Uterus (tissue), 4 donors: ENCODE measurements around the gene KRTAP21-3. TPM values are rescaled to one million over a fixed set of nuclear protein-coding genes. Genes with fewer than 3 reads are reported as not detected.

Source experiments
- DNase-seq, 2 donors: peaks; one replicate each; pipeline ENCODE4 v3.0.0-alpha.2; 2019 to 2020
- H3K27ac ChIP-seq, 2 donors: fragments of 200-600 bp; sonication (generic); 1 replicate in 1 of 2; 2 replicates in 1 of 2; pipeline ENCODE4 v1.5.1; 2016 to 2018
- H3K27me3 ChIP-seq, 2 donors: fragments of 200-600 bp; sonication (generic); one replicate each; pipeline ENCODE4 v1.5.1; 2018 to 2019; ENCODE audit warnings: control low read depth in 1 of 2
- H3K36me3 ChIP-seq, 2 donors: fragments of 200-600 bp; sonication (generic); one replicate each; pipeline ENCODE4 v1.5.1; 2019; ENCODE audit warnings: control low read depth in 1 of 2
- H3K4me1 ChIP-seq, 2 donors: fragments of 200-600 bp; sonication (generic); one replicate each; pipeline ENCODE4 v1.5.1; 2018 to 2019; ENCODE audit warnings: control low read depth in 1 of 2
- H3K4me3 ChIP-seq, 2 donors: fragments of 200-600 bp; sonication (generic); 1 replicate in 1 of 2; 2 replicates in 1 of 2; pipeline ENCODE4 v1.5.1; 2018 to 2019; ENCODE audit warnings: mild to moderate bottlenecking in 1 of 2
- H3K9me3 ChIP-seq, 2 donors: fragments of 200-600 bp; sonication (generic); one replicate each; pipeline ENCODE4 v1.5.1; 2019; ENCODE audit warnings: control low read depth in 1 of 2
- CTCF ChIP-seq, 4 experiments: fragments of 200-600 bp in 2 of 4; fragments of 450-650 bp in 2 of 4; sonication (generic) in 2 of 4; IDR thresholded peaks; one replicate each; pipeline ENCODE4 v1.5.1; 2016 to 2019; ENCODE audit warnings: antibody characterized with exemption in 4 of 4, mild to moderate bottlenecking in 2 of 4, moderate library complexity in 1 of 4
- POLR2A ChIP-seq, 2 donors: fragments of 450-650 bp; IDR thresholded peaks; one replicate each; pipeline ENCODE4 v1.6.1; 2016; ENCODE audit warnings: antibody characterized with exemption in 2 of 2, mild to moderate bottlenecking in 1 of 2, moderate library complexity in 1 of 2
- intact Hi-C: fragments of 100-400 bp; cut with DNase I; formaldehyde crosslinking; loops from one replicate; pipeline ENCODE4 v1.15.1; 2023; ENCODE audit warnings: low total_unique reads
- total RNA-seq, 4 donors: library from RNA; depleted of rRNA in 3 of 4; stranded (reverse); fragments of >200 nt in 3 of 4; gene quantifications; one replicate each; pipeline versions ENCODE4 v1.1.0 to v1.2.4, GENCODE V29; 2014 to 2023
- donor health status: DM: yes; HTN: yes; CAD: no.

The KRTAP21-3 gene
- total RNA-seq, 4 donors from 2014 or later, result not detected

GRCh38 chr21:30740462-30740861 is 21.9 kb upstream of the KRTAP21-3 start:
- Histone ChIP-seq H3K36me3 (no peaks in the 10 kb centered on the region), H3K4me1 (no peaks in the 10 kb centered on the region), H3K9me3 (no peaks in the 10 kb centered on the region), H3K27ac (no peak overlapping the region), H3K27me3 (no peaks in the 10 kb centered on the region), H3K4me3 (no peak overlapping the region)
- DNase-seq, result no peak
- intact Hi-C loops, result no loop called here
- TF ChIP-seq CTCF (IDR thresholded peaks at IDR 0.05) (no peak), POLR2A (IDR thresholded peaks at IDR 0.05) (no peak)

DNA sequence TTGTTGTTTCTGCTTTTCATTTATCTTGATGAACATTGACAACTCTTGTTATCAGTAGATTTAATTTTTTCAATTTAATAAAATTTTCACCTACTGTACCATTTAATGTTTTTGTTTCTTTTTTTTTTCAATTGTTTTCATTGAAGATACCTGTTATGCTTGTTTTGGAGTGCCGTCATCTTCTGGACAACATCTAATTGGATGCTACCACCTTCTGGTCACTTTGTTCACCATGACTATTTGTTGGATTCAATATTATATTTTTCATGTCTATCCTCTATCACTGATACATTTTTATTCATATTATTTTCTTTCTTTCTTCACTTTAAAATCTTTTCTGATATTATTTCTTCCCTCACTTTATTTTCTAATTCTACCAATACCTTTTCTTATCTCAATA is 14.4 kb upstream of the KRTAP21-3 start:
- H3K4me1 ChIP-seq, result no peaks in the 10 kb centered on the region
- H3K27me3 ChIP-seq, result no peaks in the 10 kb centered on the region
- H3K36me3 ChIP-seq, result no peaks in the 10 kb centered on the region
- intact Hi-C loops, result no loop called here
- no peak for DNase-seq
- no peaks in the 10 kb centered on the region for H3K9me3 ChIP-seq
- no peak for TF ChIP-seq CTCF (IDR thresholded peaks at IDR 0.05)
- TF ChIP-seq POLR2A (IDR thresholded peaks at IDR 0.05), result no peak
- no peak overlapping the region for H3K4me3 ChIP-seq
- H3K27ac ChIP-seq, result no peak overlapping the region

DNA sequence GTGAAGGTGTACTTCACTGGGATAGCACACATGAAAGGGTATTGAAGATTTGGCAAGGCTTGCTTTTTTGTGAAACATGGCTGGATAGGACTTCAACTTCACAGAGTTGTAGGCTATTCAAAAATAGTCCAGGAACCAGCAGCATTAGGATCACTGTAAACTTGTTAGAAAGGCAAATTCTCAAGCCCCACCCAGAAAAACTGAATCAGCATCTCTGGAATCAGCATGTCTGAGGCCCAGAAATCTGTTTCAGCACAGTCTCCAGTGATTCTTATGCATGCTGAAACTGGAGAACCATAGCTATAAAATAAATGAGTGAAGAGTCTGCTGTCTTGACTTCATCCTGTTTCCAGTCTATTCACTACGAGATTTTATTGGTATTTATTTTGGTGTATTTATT is 8.1 kb upstream of the KRTAP21-3 start:
- H3K36me3 ChIP-seq, result no peaks in the 10 kb centered on the region
- H3K9me3 ChIP-seq, result no peaks in the 10 kb centered on the region
- H3K4me1 ChIP-seq, result no peaks in the 10 kb centered on the region
- no peaks in the 10 kb centered on the region for H3K27me3 ChIP-seq
- intact Hi-C loops, result no loop called here
- H3K27ac ChIP-seq, result no peak overlapping the region
- TF ChIP-seq CTCF (IDR thresholded peaks at IDR 0.05), result no peak
- TF ChIP-seq POLR2A (IDR thresholded peaks at IDR 0.05), result no peak
- DNase-seq, result no peak
- no peak overlapping the region for H3K4me3 ChIP-seq

- no peak overlapping the region for H3K4me3 ChIP-seq
- H3K27ac ChIP-seq, result no peak overlapping the region
- no peaks in the 10 kb centered on the region for H3K36me3 ChIP-seq
- TF ChIP-seq POLR2A (IDR thresholded peaks at IDR 0.05) (no peak), CTCF (IDR thresholded peaks at IDR 0.05) (no peak)
- DNase-seq, result no peak
- intact Hi-C loops, result no loop called here
- no peaks in the 10 kb centered on the region for H3K4me1 ChIP-seq
- H3K9me3 ChIP-seq, result no peaks in the 10 kb centered on the region
- no peaks in the 10 kb centered on the region for H3K27me3 ChIP-seq
These were observed 824 bp upstream of the KRTAP21-3 start for GRCh38 chr21:30719401-30719800.

GRCh38 chr21:30717105-30717504 is 1.5 kb downstream of the KRTAP21-3 start:
- intact Hi-C loops, result no loop called here
- H3K27ac ChIP-seq, result no peak overlapping the region
- DNase-seq, result no peak
- H3K9me3 ChIP-seq, result no peaks in the 10 kb centered on the region
- H3K36me3 ChIP-seq, result no peaks in the 10 kb centered on the region
- H3K27me3 ChIP-seq, result no peaks in the 10 kb centered on the region
- no peak overlapping the region for H3K4me3 ChIP-seq
- H3K4me1 ChIP-seq, result no peaks in the 10 kb centered on the region
- no peak for TF ChIP-seq POLR2A (IDR thresholded peaks at IDR 0.05)
- no peak for TF ChIP-seq CTCF (IDR thresholded peaks at IDR 0.05)
